HG02642 (cell line): Measurements from ENCODE around the gene ITPKB.

Experiments used
- ATAC-seq: cut with Tn5 transposase; IDR thresholded peaks from one replicate; pipeline ENCODE4 v1.9.1; 2021; ENCODE audit warnings: mild to moderate bottlenecking; ENCODE audit not compliant: unreplicated experiment, poor library complexity

ITPKB gene

DNA sequence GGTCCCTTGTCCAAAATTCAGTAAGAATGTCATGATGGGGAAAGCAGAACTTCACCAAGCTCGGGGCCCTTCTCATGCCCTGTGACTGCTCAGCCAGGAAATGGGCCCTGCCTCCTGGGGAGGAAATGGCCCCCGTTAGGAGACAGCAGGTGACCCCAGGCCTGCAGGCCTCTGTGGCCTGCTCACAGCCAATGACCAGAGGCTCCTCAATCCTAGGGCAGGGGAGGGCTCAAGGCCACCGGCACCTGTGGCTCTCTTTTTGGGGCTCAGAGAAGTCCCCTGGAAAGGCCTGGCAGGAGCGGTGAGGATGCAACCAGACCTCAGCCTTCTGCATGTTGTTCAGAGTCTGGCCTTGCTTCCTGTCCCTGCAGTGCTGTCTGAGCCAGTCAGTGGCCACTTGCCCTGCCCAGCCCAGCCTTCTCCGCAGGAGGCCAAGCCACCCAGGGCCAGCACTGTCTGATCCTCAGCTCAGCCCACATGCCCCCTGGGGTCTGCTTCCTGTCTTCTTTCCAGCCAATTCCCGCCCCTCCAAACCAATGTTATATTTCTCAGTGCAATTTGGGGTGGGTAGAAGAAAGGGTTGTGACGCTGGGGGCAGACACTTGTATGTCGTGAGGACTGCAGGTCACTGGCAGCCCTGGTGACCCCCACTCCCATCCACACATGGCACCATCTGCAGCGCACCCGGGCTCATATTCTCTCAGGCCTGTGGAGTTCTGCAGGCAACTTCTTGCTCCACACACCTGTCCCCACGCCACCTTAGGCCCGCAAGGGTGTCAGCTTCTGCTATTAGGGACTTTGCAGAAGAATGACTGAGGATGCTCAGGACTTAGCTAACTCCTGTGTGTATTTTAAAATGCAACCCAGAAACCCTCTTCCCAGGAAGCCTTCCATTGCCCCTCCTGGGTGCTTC lies 83.6 kb downstream of the ITPKB start:
- ATAC-seq, result no peak

DNA sequence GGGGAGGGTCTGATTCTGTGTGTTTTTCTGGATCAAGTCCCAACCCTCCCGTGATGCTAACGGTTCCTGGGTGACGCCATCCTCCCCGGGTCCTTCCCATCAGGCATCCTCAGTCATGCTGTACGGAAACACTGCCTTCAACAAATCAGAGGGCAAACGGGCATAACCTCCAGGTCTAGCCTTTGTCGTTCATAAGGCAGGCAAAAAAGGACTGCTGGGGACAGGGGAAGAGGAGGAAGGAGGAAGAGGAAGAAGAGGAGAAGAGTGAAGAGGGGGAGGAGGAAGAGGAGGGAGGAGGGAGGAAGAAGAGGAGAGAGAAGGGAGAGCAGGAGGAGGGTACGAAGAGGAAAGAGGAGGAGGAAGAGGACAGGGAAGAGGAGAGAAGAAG lies 84.4 kb downstream of the ITPKB start:
- no peak for ATAC-seq

DNA sequence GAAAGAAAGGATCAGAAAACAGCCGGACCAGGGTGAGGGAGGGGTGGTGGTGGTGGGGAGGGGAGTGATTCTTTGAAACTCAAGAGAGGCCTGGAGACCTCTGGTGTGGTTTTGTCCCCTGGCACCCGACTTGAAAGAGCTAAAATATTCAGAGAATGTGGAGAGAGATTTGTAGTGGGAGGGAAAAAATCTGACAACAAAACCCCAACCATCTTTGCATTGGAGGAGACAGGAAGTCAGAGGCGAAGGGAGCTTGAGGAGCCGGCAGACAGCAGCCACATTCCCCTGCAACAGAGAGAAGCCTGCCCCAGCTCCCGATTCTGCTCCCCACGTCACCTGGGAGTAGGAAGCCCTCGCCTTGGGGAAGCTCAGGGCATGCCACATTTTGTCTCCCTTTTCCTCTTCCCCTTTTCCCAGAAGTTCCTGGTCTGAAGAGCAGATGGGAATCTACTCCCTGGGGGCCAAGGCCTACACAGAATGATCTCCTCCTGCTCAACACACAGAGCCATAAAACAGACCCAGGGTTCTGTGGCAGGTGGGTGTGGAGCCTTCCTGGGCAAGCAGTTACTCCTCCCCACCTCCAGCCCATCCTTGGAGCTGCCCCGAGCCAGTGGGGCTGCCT lies 84.9 kb downstream of the ITPKB start:
- no peak for ATAC-seq

DNA sequence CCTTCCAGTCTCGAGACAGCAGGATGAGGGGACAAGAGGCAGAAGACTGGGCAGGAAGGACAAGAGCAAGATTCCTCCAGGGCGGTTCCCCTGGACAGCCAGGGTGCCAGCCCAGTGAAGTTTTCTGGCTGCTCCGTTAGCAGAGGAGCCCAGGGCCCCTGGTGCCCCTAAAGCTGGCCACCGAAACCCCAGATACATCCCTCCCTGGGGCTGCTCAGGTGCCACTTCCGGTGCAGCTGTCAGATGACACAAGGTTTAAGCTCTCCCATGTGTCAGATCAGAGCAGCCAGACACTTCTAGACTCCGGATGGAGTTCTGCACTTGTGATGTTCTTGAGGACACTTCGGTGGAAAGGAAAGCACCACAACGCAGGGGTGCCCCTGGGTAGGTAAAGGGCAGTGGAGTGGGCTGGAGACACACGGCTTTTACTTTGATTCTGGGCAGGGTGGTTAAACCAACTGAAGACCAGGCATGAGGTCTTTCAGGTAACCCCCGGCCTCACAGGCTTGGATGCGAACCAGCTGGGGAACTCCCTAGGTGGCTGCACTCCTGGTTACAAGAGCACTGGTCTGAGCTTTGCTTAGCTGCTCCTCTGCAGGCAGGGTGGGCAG lies 85.7 kb downstream of the ITPKB start:
- peak; percentile 72 for ATAC-seq

DNA sequence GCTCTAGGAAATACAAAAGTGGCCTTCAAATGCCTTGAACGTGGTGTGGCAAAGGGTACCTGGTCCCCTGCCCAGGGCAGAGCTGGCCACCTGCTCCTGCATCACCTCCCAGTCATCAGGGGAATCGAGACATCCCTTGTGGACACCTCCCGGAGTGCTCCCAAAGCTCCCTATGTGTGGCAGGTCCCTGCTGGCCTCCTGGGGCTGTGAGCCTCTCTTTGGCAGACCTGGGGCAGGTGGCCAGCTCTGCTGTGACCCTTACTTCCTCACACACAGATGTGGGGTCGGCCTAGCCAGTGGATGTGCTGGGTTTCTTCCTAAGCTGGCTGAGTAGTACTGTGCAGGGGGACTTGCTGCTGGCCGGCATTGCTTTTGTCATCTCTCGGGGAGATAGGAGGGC lies 86.5 kb downstream of the ITPKB start:
- ATAC-seq, result no peak

DNA sequence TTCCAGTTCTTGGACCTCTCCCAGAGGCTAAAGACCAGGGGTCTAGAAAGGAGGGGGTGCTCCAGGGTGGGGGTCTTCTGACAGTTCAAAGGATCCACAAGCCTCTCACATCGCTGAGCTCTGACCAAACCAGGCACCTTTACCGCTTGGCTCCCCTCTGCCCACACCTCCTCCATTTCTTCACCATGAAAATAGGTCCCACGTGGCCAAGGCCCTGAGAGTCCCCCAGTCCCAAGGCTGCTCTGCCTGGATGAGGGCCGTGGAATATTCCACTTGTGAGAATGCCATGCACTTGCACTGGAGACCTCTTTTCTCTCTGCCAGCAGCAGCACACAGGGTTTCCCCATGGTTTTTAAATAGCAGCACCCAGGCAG lies 87.4 kb downstream of the ITPKB start:
- ATAC-seq, result no peak

DNA sequence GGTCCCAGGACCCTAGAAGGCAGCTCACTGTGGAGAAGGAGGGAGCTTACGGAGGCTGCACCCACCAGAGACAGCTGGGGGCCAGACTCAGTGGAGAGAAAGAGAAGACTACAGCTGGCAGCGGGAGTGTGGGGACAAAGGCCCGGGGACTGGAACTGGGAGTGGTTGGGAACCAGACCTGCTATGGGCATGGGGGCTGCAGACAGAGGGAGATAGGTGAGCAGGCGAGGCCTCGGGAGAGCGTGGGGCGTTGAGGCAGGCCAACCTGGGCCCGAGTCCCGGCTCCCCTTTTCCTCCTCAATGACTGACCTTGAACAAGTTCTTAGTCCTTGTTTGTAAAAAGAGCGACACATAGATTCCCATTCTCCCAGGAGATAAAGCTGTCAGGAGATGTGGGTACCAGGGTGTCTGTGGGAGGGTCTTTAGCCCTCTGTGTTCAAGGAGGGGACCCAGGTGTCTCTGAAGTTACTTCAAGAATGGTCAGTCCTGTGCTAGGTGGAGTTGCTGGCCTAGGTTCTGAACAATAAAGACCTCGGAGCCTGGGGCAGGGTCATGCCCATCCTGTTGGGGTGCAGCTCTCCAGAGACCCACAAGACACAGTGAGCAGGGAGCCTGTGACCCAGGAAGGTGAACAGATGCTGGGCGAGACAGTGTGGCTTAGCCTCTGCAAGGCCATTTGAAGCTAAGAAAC lies 87.9 kb downstream of the ITPKB start:
- no peak for ATAC-seq

DNA sequence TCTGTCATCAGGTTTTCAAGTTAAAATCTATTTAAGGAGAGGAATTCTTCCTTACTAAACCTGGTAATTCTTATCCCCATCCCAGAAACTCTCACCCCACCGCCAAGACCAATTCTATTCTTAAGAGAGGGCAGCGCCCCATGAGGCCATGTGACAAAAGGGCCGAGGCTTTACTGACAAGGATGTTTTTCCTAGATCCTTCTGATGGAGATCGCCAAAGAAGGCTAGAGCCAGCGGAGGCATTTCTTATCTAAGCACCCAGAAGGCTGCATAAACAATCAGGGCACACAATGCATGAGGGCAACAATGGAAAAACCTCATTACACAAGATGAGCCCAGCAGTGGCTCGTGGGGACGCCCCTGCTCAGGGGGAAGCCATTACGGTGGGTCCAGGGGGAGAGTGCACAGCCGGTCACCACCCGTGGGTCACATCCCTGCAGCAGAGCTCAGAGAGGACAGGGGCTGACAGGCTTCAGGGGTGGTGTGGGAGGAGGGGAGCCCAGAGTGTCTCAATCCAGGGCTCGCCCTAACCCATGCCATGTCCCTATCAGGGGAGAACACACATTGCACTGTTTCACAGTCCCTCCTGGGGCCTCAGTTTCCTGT lies 88.7 kb downstream of the ITPKB start:
- no peak for ATAC-seq

DNA sequence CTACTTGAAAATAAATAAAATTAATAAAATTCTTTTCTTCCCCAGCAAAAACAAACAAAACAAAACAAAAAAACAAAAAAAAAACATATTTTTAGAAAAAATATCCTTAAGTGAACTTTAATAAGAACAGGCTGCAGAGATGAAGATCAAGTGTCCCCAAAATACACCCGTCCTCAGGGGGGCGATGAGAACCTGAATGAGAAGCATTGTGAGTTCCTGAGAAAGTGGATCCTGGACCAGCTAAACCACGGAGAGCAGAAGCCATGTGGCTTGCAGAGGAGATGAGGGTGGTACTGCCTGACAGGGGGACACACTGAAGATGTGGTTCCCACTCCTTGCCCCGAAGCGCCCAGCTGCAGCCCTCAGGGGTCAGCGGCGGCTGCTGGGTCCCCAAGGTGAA lies 89.3 kb downstream of the ITPKB start:
- ATAC-seq, result no peak

DNA sequence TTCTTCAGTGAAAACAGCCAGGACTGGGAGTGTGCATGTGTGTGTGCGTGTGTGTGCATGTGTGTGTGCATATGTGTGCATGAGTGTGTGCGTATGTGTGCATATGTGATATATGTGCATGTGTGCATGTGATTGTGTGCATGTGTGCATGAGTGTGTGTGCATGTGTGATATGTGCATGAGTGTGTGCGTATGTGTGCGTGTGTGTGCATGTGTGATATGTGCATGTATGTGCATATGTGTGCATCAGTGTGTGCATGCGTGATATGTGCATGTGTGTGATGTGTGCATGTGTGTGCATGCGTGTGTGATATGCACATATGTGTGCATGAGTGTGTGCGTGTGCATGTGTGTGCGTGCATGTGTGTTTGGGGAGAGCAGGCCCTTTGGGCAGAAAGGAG lies 89.8 kb downstream of the ITPKB start:
- ATAC-seq, result no peak

DNA sequence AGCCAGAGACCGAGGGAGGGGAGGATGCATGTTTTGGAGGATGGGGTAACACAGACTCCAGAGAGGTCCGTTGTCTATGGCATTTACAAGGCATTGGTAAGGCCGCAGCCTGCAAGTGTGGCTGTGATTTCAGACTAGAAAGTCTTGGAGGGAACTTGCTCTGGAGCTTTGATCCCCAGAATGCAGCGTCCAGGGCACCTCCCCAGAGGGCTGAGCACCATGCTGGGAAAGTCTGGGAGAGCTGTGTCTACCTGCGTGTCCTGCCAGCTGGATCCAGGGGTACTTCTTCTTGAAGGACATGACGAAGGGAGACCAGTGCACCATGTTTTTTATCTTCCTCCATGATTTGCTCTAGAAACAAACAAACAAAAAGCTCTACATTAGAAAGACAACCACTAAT lies 90.7 kb downstream of the ITPKB start:
- no peak for ATAC-seq

DNA sequence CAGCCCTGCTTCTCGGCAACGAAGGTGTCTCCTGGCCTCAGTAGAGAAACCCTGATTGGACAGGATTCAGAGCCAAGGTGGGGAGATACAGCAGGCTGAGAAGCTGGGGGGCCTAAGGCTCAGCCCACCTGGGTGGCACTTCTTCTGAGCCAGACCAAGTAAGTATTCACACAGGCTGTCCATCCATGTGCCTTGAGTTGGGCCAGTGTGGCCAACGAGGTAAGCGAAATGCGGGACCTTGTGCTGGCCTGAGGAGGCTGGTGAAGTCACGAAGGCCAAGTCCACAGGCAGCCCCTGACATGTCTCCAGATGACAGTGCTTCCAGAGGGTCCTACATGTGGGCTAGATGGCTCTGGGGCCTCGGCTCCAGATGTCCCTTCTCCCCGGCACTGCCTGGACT lies 91.4 kb downstream of the ITPKB start:
- no peak for ATAC-seq

DNA sequence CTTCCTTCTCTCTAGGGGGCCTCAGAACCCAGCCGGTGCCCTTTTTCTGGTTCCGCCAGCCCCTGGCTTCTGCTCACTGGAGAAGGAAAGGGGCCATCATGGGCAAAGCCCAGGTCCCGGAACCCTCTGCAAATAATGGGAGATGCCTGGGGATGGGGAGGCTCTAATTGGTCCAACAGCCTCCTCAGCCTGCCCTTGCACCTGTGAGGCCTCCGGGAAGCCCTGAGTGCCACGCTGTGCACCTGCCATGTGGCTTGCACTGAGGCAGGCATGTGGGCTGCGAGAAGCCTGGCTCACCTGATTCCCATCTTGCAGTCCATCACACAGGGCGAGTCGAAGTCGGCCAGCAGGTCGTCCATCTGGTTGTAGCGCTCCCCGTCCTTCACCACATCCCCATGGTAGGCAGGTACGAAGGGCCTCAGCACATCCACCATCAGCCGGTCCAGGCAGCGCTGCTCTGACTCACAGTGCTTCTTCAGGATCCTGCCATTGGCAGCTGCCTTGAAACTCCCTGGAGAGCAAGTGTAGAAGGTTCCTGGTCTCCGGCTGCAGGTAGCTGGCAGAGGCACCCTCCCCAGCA lies 92.1 kb downstream of the ITPKB start:
- no peak for ATAC-seq

DNA sequence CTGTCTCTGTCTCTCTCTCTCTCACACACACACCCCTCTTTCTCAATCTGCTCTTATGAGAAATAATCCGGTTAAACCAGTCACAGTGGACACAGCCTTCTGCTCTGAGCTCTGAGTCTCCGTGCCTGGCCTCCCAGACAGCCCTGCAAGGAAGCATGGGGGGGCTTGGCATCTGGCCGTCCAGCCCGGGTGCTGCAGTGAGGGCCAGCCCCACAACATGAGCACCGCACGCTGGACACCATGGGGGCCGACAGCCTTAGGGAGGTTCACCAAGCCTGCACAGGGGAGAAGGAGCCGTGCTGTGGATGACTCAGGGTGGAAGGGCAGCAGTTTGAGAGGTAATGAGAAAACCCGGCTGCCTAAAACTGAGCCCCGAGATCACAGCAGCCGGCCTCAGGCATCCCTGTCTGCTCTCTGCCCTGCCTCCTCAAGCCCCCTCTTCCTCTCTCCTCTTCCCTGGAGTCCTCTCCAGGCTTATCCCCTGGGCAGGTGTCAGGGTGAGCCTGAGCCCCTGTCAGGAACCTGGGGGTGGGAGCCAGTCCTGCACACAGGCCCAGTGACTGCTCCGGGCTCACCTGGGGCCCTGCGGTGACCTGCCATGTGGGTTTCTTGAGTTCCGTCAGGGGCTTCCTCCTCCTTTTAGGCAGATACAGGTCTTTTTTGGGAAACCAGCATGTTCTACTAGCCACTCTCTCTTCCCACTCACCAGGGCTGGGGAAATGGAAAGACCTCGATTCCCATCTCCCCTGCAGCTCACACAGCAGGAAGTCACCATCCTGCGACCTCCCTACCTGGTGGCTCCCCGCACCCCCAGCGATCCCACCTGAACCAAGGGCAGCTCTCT lies 92.8 kb downstream of the ITPKB start:
- no peak for ATAC-seq

DNA sequence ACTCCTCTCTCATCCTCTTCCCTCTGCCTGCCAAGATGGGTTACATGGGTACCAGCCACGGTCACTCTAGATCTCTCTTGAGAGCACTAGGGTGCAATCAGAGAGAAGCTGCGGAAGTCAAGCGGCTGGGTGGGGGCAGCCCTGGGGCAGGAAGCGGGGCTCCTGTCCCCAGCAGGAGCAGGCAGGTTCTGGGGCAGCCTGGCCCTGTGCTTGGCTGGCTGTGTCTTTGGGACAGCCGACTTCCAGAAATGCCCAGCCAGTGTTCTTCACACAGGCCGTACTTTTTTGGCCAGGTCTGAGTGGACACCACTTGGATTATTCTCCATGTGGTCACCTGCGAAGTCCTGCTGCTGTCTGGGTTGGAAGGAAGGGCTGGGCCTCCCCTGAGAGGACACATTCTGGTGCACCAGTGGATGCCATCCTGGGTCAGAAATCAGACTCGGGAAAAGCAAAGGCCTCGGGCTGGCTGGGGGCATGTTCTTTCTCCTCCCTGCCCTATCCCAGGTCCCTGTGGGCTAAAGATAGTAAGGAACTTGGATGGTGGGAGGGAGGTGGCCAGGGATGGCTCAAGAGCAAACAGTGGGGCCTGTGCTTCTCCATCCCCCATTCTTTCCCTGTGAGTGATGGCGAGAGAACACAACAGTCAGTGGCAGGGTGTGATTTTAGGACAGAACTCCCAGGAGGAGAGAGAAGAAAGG lies 93.7 kb downstream of the ITPKB start:
- no peak for ATAC-seq

DNA sequence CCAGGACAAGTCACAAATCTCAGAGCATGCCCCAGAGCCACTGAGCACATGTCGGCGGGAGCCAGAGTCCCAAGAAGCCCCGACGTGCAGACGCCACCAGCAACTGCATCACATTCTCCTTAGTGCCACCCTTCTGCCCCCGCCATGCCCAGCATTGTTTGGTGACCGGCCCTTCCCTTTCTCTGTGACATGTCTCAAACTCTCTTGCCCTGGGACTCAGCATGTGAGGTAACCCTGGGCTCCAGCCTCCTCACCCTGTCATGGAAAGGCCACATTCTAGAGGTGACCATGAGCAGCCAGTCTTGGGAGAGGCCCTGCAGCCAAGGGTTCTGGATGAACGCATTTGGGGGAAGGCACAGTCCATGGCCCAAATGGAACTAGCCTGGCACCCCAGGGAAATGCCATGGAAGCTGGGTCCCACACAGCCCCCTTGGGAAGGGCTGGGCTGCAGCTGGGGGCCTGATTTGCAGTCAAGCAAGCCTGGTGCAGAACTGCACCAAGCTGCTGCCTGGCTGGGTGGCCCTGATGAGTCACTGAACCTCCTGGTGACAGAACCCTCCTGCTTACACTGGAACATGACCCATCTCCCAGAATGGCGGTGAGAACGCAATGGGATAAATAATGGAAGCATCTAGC lies 94.4 kb downstream of the ITPKB start:
- no peak for ATAC-seq

DNA sequence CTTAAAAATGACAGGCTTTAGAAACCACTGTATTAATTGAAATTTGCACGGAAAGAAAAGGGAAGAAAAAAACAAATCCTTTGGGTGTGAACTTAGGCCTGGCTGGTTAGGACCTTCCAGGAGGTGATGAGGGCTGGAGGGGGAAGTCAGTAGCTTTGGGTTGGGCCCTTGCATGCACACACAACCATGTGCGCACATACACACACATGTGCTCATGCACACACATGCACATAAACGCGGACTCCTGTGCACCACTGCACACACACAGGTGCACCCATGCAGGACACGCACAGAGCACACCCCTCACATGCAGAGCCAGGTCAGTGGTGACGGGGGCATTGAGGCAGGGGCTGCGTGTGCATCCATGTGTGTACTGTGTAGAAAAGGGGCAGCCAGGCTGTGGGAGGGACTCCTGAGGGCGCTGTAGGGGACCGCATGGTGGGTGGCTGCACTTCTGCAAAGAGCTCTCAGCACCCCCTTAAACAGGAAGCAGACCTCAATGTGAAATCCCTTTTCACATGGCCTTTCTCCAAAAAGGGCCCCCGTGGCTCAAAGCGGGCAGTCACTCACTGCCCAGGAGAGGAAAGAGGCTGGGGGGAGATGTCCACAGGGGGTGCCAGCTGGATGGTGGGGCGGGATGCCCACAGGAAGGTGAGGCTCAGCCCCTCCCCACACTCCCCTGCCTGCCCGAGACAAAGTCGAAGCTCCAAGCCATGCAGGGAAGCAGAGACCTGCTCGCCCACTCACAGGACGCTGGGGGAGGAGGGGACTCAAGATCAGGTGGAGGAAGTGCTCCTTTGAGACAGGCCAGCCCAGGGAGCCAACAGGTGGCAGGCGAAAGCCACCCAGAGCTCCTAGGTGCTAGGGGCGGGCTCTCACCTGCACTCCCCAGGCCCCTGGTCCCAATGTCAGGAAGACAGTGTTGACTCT lies 95.2 kb downstream of the ITPKB start:
- peak; percentile 53 for ATAC-seq
